Right atrium auricular region (tissue), 2 donors: ENCODE measurements around the gene DTL. TPM values are rescaled to one million over a fixed set of nuclear protein-coding genes. Genes with fewer than 3 reads are reported as not detected.

Source experiments
- DNase-seq: peaks from one replicate; pipeline ENCODE4 v3.0.0-alpha.2; 2019; ENCODE audit warnings: low spot score
- H3K27ac ChIP-seq, 2 donors: fragments of 200-600 bp; sonication (generic); 1 replicate in 1 of 2; 2 replicates in 1 of 2; pipeline ENCODE4 v1.5.1; 2016 to 2019
- H3K27me3 ChIP-seq, 2 donors: fragments of 200-600 bp; sonication (generic); one replicate each; pipeline versions ENCODE4 v1.5.1 to v1.6.0; 2017 to 2019
- H3K36me3 ChIP-seq: fragments of 200-600 bp; sonication (generic); one replicate; pipeline ENCODE4 v1.5.1; 2016
- H3K4me1 ChIP-seq, 2 donors: fragments of 200-600 bp; sonication (generic); one replicate each; pipeline versions ENCODE4 v1.5.1 to v1.6.0; 2017 to 2019
- H3K4me3 ChIP-seq, 2 donors: fragments of 200-600 bp; sonication (generic); 1 replicate in 1 of 2; 2 replicates in 1 of 2; pipeline ENCODE4 v1.5.1; 2017 to 2019; ENCODE audit warnings: mild to moderate bottlenecking in 1 of 2, moderate library complexity in 1 of 2
- H3K9me3 ChIP-seq, 2 donors: fragments of 200-600 bp; sonication (generic); one replicate each; pipeline ENCODE4 v1.5.1; 2019
- total RNA-seq, 2 donors: library from RNA; depleted of rRNA; stranded (reverse); fragments of >200 nt; gene quantifications; one replicate each; pipeline ENCODE4 v1.1.0, GENCODE V29; 2016
- TF ChIP-seq, protein P1 (sequence below), 2 donors: fragments of 200-600 bp; sonication (generic); IDR thresholded peaks; one replicate each; pipeline ENCODE4 v1.5.1; 2019; ENCODE audit warnings: antibody characterized with exemption in 2 of 2

The DTL gene
- total RNA-seq, 2 donors from 2014 or later: 0.08 TPM; not detected in 1

DNA sequence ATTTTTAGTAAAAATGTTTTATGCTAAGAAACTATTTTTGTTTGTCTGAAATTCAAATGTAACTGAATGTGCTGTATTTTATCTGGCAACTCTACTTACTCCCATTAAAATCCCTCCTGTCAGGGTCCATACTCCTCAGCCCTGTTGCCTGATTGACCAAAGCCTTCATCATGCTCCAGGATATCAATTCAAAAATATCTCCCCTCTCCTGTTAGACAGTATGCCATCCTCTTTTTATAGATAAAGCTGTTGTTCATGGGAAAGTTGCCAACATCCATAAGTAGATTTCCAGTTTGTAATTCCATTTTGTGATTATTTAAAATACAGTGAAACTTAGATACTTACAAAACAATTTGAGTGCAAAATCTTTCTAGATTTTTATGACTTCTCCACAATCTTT is 65.7 kb downstream of the DTL start:
- Histone ChIP-seq H3K4me1 (peaks cover 0 to 12% of the 10 kb centered on the region in 2 donors), H3K4me3 (no peak overlapping the region), H3K27me3 (no peaks in the 10 kb centered on the region), H3K9me3 (peaks cover 0 to 17% of the 10 kb centered on the region in 2 donors), H3K27ac (no peak overlapping the region), H3K36me3 (no peaks in the 10 kb centered on the region)
- TF ChIP-seq, protein P1, sequence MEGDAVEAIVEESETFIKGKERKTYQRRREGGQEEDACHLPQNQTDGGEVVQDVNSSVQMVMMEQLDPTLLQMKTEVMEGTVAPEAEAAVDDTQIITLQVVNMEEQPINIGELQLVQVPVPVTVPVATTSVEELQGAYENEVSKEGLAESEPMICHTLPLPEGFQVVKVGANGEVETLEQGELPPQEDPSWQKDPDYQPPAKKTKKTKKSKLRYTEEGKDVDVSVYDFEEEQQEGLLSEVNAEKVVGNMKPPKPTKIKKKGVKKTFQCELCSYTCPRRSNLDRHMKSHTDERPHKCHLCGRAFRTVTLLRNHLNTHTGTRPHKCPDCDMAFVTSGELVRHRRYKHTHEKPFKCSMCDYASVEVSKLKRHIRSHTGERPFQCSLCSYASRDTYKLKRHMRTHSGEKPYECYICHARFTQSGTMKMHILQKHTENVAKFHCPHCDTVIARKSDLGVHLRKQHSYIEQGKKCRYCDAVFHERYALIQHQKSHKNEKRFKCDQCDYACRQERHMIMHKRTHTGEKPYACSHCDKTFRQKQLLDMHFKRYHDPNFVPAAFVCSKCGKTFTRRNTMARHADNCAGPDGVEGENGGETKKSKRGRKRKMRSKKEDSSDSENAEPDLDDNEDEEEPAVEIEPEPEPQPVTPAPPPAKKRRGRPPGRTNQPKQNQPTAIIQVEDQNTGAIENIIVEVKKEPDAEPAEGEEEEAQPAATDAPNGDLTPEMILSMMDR (IDR thresholded peaks at IDR 0.05): no peak
- no peak for DNase-seq

DNA sequence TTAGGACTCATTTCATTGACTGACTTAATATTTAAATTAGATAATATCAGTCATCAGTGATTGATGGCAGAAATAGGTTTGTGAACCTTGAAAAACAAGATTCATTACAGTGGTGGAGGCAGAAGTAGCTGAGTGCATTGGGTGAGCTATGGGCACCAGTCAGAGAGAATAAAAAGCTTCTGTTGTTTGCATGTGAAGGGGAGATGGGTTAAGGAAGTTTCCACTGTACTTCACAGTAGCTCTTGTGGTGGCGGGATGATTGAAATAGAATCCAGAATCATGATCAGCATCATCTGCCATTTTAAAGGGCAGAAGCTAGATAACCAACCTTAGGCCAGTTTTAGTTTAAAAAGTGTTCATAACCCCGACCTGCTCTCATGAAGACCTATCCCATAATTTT is 66.2 kb downstream of the DTL start:
- H3K36me3 ChIP-seq: no peaks in the 10 kb centered on the region

DNA sequence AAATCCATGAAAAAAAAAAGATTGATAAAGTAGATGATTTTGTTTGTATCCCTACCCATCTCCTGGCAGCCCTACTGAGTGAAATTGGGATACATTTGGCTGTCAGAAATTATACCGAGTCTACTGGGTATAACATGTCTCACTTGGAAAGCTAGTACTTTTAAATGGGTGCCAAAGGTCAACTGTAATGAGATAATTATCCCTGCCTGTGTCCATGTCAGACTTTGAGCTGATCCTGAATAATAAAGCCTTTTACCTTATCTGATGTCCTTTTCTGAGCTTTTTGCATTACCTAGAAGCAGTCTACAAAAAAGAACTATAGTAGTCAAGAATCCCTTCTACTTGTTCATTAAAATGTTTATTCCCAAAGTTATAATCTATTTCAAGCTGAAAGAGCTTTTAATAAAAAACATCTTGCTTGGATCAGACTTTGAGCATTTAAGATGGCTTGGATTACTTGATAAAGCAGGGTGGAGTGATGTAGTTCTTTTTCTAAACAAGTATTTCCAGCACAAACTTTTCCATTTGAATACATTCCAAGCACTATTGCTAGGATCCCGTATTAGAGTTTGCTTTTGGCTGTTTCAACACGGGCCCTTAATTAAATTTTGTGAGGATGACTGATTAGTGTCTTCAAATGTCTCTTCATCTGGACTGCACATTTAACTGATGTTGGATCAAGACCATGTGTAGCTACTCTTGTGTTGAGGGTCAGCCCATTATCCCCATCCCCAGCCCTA is 69.2 kb downstream of the DTL start:
- Histone ChIP-seq H3K9me3 (no peaks in the 10 kb centered on the region), H3K27me3 (no peaks in the 10 kb centered on the region), H3K36me3 (no peaks in the 10 kb centered on the region), H3K27ac (peak overlapping the region in 1 of 2 donors; percentile 12), H3K4me3 (no peak overlapping the region), H3K4me1 (peaks cover 0 to 28% of the 10 kb centered on the region in 2 donors)
- TF ChIP-seq, protein P1 (IDR thresholded peaks at IDR 0.05): no peak
- DNase-seq: no peak

More for the DNA sequence above, 66.2 kb downstream of the DTL start:
- Histone ChIP-seq H3K4me3 (no peak overlapping the region), H3K9me3 (peaks cover 0 to 12% of the 10 kb centered on the region in 2 donors), H3K27me3 (no peaks in the 10 kb centered on the region), H3K4me1 (peaks cover 0 to 12% of the 10 kb centered on the region in 2 donors), H3K27ac (no peak overlapping the region)
- TF ChIP-seq, protein P1 (IDR thresholded peaks at IDR 0.05): no peak
- no peak for DNase-seq

DNA sequence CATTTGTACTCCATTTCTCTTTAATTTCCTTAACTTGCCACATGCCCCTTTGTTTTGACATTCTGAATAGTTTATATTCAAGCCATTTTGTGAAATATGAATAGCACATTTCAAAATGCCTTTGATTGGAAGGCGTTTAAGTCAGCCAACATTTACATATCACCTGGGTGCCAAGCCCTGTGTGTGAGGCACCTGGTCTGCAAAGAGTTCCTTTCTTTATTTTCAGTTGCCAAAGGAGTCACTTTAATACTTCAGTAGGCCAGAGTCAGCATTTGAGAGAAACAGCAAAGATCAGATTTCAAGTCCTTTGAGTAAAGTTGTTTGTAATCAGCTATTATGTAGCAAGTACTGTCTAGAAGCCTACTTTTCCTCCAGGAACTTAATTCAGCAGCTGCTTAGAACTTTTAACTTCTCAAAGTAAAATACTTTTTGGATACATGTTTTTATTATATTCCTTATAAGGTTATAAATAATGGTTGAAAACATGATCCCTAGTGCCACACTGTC is 70.8 kb downstream of the DTL start:
- Histone ChIP-seq H3K27me3 (no peaks in the 10 kb centered on the region), H3K4me3 (no peak overlapping the region), H3K36me3 (no peaks in the 10 kb centered on the region), H3K9me3 (no peaks in the 10 kb centered on the region), H3K27ac (no peak overlapping the region), H3K4me1 (peaks cover 0 to 44% of the 10 kb centered on the region in 2 donors)
- DNase-seq: no peak
- TF ChIP-seq, protein P1 (IDR thresholded peaks at IDR 0.05): no peak

DNA sequence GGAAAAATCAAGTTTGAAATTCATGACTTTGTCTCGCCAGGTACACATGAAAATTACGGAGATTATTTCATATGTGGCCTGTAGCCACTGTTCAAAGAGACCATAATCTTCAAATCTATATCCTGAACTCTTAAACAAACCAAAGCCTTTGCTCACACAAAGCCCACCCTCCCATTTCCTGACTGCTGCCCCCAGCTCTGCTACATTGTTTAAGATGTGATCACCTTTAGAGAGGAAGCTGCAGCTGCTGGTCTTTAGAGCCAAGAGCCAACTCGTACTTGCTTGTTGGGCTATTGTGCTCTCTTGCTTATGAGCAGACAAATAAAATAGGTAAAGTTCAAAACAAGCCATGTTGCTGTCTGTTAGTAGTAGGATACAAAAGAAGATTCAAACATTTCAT is 71.9 kb downstream of the DTL start:
- Histone ChIP-seq H3K9me3 (no peaks in the 10 kb centered on the region), H3K36me3 (no peaks in the 10 kb centered on the region), H3K4me1 (peaks cover 0 to 46% of the 10 kb centered on the region in 2 donors), H3K27me3 (no peaks in the 10 kb centered on the region), H3K27ac (no peak overlapping the region), H3K4me3 (no peak overlapping the region)
- no peak for DNase-seq
- TF ChIP-seq, protein P1 (IDR thresholded peaks at IDR 0.05): no peak
